Calu3 (cell line): ENCODE results near the gene GALNT11. TPM values are rescaled to one million over a fixed set of nuclear protein-coding genes. Genes with fewer than 3 reads are reported as not detected.

ENCODE experiments used
- BruUV-seq: library from RNA; stranded (reverse); fragments of 400-500 nt; replicated peaks from 2 replicates; lab custom pipeline; 2021; lab: Mats Ljungman, UMichigan
- CTCF ChIA-PET: fragments of 300-600 bp; sonication (Branson Sonifier 250); formaldehyde crosslinking; loops from one replicate; lab custom pipeline; 2022; ENCODE audit warnings: antibody characterized with exemption; lab: Charles Lee
- DNase-seq: peaks from one replicate; pipeline ENCODE4 v3.0.0; 2022
- H3K27ac Mint-ChIP-seq: one replicate; pipeline ENCODE4 v1.8.0; 2022; ENCODE audit warnings: mixed read lengths; ENCODE audit not compliant: unreplicated experiment
- H3K27me3 Mint-ChIP-seq: one replicate; pipeline ENCODE4 v1.8.0; 2022; ENCODE audit warnings: mixed read lengths; ENCODE audit not compliant: unreplicated experiment
- H3K36me3 Mint-ChIP-seq: one replicate; pipeline ENCODE4 v1.8.0; 2022; ENCODE audit warnings: mild to moderate bottlenecking, moderate library complexity, mixed read lengths; ENCODE audit not compliant: insufficient read depth, unreplicated experiment
- H3K4me1 Mint-ChIP-seq: one replicate; pipeline ENCODE4 v1.8.0; 2022; ENCODE audit warnings: mild to moderate bottlenecking, low read depth, mixed read lengths; ENCODE audit not compliant: unreplicated experiment
- H3K4me3 Mint-ChIP-seq: one replicate; pipeline ENCODE4 v1.8.0; 2022; ENCODE audit warnings: mild to moderate bottlenecking, low read depth, moderate library complexity, mixed read lengths; ENCODE audit not compliant: unreplicated experiment
- H3K9me3 Mint-ChIP-seq: one replicate; pipeline ENCODE4 v1.8.0; 2022; ENCODE audit warnings: low read depth, mixed read lengths; ENCODE audit not compliant: unreplicated experiment
- CTCF ChIP-seq: fragments of 200-600 bp; IDR thresholded peaks from one replicate; pipeline ENCODE4 v1.8.0; 2022; ENCODE audit warnings: antibody characterized with exemption; ENCODE audit not compliant: unreplicated experiment
- intact Hi-C: fragments of 100-400 bp; cut with micrococcal nuclease; formaldehyde crosslinking; loops from one replicate; pipeline ENCODE4 v1.10.0; 2022; ENCODE audit not compliant: unreplicated experiment
- total RNA-seq: library from RNA; stranded (reverse); gene quantifications from 2 replicates; pipeline ENCODE4 v1.2.3, GENCODE V29; 2022

Gene GALNT11
- total RNA-seq, 1 experiment from 2014 or later: 19.7 TPM

GRCh38 chr7:152103691-152104090 is 78.2 kb downstream of the GALNT11 start:
- BruUV-seq: no TSS peak
- no peak for DNase-seq
- CTCF ChIA-PET: no interaction called here
- intact Hi-C loops: no loop called here
- H3K4me1 Mint-ChIP-seq: no peaks in the 10 kb centered on the region
- no peak overlapping the region for H3K4me3 Mint-ChIP-seq
- no peak for TF ChIP-seq CTCF
- H3K27ac Mint-ChIP-seq: peak overlapping the region; percentile 32
- no peaks in the 10 kb centered on the region for H3K27me3 Mint-ChIP-seq
- peaks cover 18% of the 10 kb centered on the region for H3K36me3 Mint-ChIP-seq
- no peaks in the 10 kb centered on the region for H3K9me3 Mint-ChIP-seq

DNA sequence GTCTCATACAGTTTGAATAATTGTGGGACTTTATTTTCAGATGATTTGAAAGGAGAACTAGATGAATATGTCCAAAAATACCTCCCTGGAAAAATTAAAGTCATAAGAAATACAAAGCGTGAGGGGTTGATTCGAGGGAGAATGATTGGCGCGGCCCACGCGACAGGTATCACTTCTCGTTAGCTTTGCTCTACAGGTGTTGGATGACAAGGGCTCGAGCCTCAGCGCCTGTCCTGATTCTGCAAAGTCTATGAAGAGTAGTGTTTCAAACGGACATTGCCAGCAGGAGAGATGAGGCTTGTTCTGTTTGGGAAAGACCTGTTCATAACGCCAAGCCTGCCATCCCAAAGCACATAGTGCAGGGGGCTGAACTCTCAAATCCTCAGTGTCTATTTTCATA is 79.7 kb downstream of the GALNT11 start:
- H3K9me3 Mint-ChIP-seq: no peaks in the 10 kb centered on the region
- BruUV-seq: no TSS peak
- peaks cover 18% of the 10 kb centered on the region for H3K36me3 Mint-ChIP-seq
- no peaks in the 10 kb centered on the region for H3K4me1 Mint-ChIP-seq
- DNase-seq: no peak
- H3K27ac Mint-ChIP-seq: no peak overlapping the region
- CTCF ChIA-PET: no interaction called here
- H3K27me3 Mint-ChIP-seq: no peaks in the 10 kb centered on the region
- intact Hi-C loops: no loop called here
- no peak for TF ChIP-seq CTCF
- no peak overlapping the region for H3K4me3 Mint-ChIP-seq

GRCh38 chr7:152106990-152107389 is 81.5 kb downstream of the GALNT11 start:
- Mint-ChIP-seq H3K27me3 (no peaks in the 10 kb centered on the region), H3K36me3 (peaks cover 18% of the 10 kb centered on the region), H3K4me3 (no peak overlapping the region), H3K9me3 (no peaks in the 10 kb centered on the region), H3K27ac (no peak overlapping the region), H3K4me1 (no peaks in the 10 kb centered on the region)
- no peak for TF ChIP-seq CTCF
- intact Hi-C loops: no loop called here
- CTCF ChIA-PET: interaction anchor here (0.6 kb wide), 2 partner anchors 13 to 341 kb away, joined by 3 to 4 read pairs; no protein-coding TSS in a partner anchor
- BruUV-seq: no TSS peak
- no peak for DNase-seq

DNA sequence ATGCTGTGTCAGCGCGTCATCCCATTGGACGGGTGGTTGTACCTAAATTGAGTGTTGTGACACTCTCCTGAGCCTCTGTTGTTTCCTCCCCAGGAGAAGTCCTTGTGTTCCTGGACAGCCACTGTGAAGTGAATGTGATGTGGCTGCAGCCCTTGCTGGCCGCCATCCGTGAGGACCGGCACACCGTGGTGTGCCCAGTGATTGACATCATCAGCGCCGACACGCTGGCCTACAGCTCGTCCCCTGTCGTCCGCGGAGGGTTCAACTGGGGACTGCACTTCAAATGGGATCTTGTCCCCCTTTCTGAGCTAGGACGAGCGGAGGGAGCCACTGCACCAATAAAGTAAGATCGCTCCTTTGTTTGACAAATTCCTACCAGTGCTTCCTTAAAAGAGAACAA is 82.5 kb downstream of the GALNT11 start:
- TF ChIP-seq CTCF: no peak
- no peak overlapping the region for H3K27ac Mint-ChIP-seq
- no peaks in the 10 kb centered on the region for H3K4me1 Mint-ChIP-seq
- no peaks in the 10 kb centered on the region for H3K9me3 Mint-ChIP-seq
- intact Hi-C loops: no loop called here
- H3K4me3 Mint-ChIP-seq: no peak overlapping the region
- no TSS peak for BruUV-seq
- H3K36me3 Mint-ChIP-seq: peaks cover 13% of the 10 kb centered on the region
- no peaks in the 10 kb centered on the region for H3K27me3 Mint-ChIP-seq
- no peak for DNase-seq
- CTCF ChIA-PET: no interaction called here
